Keratinocyte (primary cell): ENCODE measurements around the gene EYS.

Experiments
- CTCF ChIP-seq, 3 experiments: IDR thresholded peaks in 1 of 3; conservative IDR thresholded peaks in 1 of 3; optimal IDR thresholded peaks in 1 of 3; 2 replicates in 2 of 3; 3 replicates in 1 of 3; pipeline versions ENCODE3 to v1.5.1; 2011; ENCODE audit warnings: low read length in 3 of 3, mild to moderate bottlenecking in 3 of 3, moderate library complexity in 2 of 3, control low read depth in 1 of 3, inconsistent platforms in 1 of 3; ENCODE audit not compliant: insufficient read depth in 2 of 3; ENCODE audit errors: extremely low read depth in 1 of 3
- EZH2 ChIP-seq: IDR thresholded peaks from one replicate; pipeline ENCODE4 v1.6.1; 2012; ENCODE audit warnings: inconsistent platforms, mild to moderate bottlenecking, low read length, moderate library complexity

- TF ChIP-seq CTCF (optimal IDR thresholded peaks at IDR 0.05 in 1 of 3, IDR thresholded peaks at IDR 0.05 in 1 of 3, conservative IDR thresholded peaks at IDR 0.05 in 1 of 3; ENCODE audit: extremely low read depth in 1 of 3, insufficient read depth in 2 of 3, low read length in 3 of 3), result no peak
- TF ChIP-seq EZH2, result no peak
Measured at GRCh38 chr6:64691064-64691463, 1016.0 kb downstream of the EYS start.
